ENCODE measurements around the gene USP36.

The USP36 gene

DNA sequence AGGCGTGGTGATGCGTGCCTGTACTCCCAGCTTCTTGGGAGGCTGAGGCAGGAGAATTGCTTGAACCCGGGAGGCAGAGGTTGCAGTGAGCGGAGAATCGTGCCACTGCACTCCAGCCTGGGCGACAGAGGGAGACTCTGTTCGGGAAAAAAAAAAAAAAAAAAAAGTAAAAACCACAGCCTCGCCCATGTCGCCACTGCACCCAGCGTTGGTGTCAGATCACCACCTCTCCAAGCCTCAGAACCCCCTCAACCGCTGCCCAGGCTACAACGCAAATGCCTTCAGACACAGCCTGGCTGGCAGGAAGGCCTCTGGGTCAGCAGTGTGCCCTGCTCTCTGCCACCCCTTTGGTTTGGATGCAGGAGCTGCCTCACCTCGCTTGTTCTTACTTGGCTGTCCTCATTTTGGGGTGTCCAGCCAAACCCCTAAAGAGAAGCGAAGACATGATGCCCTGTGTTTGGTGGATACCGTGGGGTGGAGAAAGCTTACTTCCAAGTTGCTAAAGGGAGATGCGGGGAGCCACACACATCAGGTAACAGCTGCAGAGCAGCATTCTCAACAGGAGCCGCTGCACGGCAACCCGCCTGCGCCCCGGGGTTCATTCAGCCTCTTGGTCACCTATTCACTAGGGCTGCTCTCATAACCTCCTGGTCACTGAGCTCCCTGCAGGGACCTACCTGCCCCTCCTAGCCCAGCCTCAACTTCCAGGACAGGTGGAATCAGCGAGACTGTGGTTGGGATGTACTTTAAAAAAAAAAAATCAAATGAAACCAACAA lies 45.6 kb downstream of the USP36 start:
- Histone ChIP-seq H3K27ac (ENCODE audit: low read depth, low read length) (no peak overlapping the region), H3K4me2 (ENCODE audit: low read length) (no peak overlapping the region), H3F3A (ENCODE audit: control insufficient read depth, insufficient read depth) (0 out of 2 replicates have a peak, but pooled peaks cover 3% of the 10 kb centered on the region), H3K36me3 (ENCODE audit: control insufficient read depth, low read length) (peaks cover 84% of the 10 kb centered on the region), H3K4me1 (ENCODE audit: control insufficient read depth, low read length) (no peaks in the 10 kb centered on the region), H3K27me3 (ENCODE audit: control insufficient read depth, low read length) (no peaks in the 10 kb centered on the region), H3K9me2 (replicated peaks; ENCODE audit: control insufficient read depth, low read length) (no peaks in the 10 kb centered on the region), H3K4me3 (ENCODE audit: low read length) (no peak overlapping the region), H3K79me2 (ENCODE audit: control insufficient read depth, low read length) (peaks cover 2% of the 10 kb centered on the region; the same call in 1 of the 2 replicates), H4K20me1 (ENCODE audit: control insufficient read depth, insufficient read depth, low read depth, low read length) (no peaks in the 10 kb centered on the region), H3K9me3 (ENCODE audit: control insufficient read depth, insufficient read depth, low read length) (no peaks in the 10 kb centered on the region)
- TF ChIP-seq, protein P1, sequence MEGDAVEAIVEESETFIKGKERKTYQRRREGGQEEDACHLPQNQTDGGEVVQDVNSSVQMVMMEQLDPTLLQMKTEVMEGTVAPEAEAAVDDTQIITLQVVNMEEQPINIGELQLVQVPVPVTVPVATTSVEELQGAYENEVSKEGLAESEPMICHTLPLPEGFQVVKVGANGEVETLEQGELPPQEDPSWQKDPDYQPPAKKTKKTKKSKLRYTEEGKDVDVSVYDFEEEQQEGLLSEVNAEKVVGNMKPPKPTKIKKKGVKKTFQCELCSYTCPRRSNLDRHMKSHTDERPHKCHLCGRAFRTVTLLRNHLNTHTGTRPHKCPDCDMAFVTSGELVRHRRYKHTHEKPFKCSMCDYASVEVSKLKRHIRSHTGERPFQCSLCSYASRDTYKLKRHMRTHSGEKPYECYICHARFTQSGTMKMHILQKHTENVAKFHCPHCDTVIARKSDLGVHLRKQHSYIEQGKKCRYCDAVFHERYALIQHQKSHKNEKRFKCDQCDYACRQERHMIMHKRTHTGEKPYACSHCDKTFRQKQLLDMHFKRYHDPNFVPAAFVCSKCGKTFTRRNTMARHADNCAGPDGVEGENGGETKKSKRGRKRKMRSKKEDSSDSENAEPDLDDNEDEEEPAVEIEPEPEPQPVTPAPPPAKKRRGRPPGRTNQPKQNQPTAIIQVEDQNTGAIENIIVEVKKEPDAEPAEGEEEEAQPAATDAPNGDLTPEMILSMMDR (IDR thresholded peaks at IDR 0.05; ENCODE audit: low read depth, low read length, poor library complexity, severe bottlenecking): no peak
- no peak for TF ChIP-seq EZH2phosphoT487 (IDR thresholded peaks at IDR 0.05; ENCODE audit: borderline replicate concordance, low read length)

DNA sequence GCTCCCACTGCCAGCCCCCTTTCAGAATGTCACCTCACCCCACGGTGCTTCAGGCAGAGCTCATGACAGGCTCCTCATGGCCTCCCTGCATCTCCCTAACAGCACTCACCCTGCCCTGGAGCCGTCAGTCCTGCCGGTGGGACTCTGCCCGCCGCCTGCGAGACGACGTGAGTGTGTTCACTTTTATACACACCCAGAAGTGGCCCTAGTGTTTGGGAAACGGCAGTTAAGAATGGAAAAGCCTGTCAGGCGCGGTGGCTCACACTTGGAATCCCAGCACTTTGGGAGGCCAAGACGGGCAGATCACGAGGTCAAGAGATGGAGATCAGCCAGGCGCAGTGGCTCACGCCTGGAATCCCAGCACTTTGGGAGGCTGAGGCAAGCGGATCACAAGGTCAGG lies 46.2 kb downstream of the USP36 start:
- no peak overlapping the region for H3K27ac ChIP-seq (ENCODE audit: low read depth, low read length)
- no peaks in the 10 kb centered on the region for H4K20me1 ChIP-seq (ENCODE audit: control insufficient read depth, insufficient read depth, low read depth, low read length)
- H3K4me3 ChIP-seq (ENCODE audit: low read length): no peak overlapping the region
- H3K79me2 ChIP-seq (ENCODE audit: control insufficient read depth, low read length): peaks cover 2% of the 10 kb centered on the region; the same call in 1 of the 2 replicates
- no peak overlapping the region for H3K4me2 ChIP-seq (ENCODE audit: low read length)
- H3K9me2 ChIP-seq (replicated peaks; ENCODE audit: control insufficient read depth, low read length): no peaks in the 10 kb centered on the region
- H3K36me3 ChIP-seq (ENCODE audit: control insufficient read depth, low read length): peaks cover 81% of the 10 kb centered on the region
- no peaks in the 10 kb centered on the region for H3K27me3 ChIP-seq (ENCODE audit: control insufficient read depth, low read length)
- H3F3A ChIP-seq (ENCODE audit: control insufficient read depth, insufficient read depth): 0 out of 2 replicates have a peak, but pooled peaks cover 3% of the 10 kb centered on the region
- TF ChIP-seq, protein P1 (IDR thresholded peaks at IDR 0.05; ENCODE audit: low read depth, low read length, poor library complexity, severe bottlenecking): no peak
- no peaks in the 10 kb centered on the region for H3K9me3 ChIP-seq (ENCODE audit: control insufficient read depth, insufficient read depth, low read length)
- no peaks in the 10 kb centered on the region for H3K4me1 ChIP-seq (ENCODE audit: control insufficient read depth, low read length)

DNA sequence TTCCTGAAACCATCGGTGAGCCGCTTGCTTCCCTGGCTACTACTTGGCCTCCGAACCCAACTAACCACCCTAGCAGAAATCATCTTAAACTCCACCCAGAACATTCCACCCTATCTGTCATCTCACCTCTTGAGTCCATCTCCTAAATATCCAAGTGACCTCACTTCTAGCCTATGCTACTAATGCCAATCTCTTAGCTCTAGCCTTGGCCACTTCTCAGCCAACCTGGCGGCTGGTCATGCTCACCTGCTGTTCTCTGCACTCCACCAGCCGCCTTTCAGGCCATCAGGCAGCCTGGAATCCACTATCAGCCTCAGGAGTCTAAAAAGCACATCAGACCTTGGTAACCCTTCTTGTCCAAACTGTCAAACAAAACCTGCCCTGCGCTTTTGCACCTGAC lies 46.6 kb downstream of the USP36 start:
- Histone ChIP-seq H3K36me3 (ENCODE audit: control insufficient read depth, low read length) (peaks cover 76% of the 10 kb centered on the region), H3K4me3 (ENCODE audit: low read length) (no peak overlapping the region), H3K27ac (ENCODE audit: low read depth, low read length) (no peak overlapping the region), H3K79me2 (ENCODE audit: control insufficient read depth, low read length) (peaks cover 2% of the 10 kb centered on the region; the same call in 1 of the 2 replicates), H3K4me2 (ENCODE audit: low read length) (no peak overlapping the region), H3K27me3 (ENCODE audit: control insufficient read depth, low read length) (no peaks in the 10 kb centered on the region), H3K4me1 (ENCODE audit: control insufficient read depth, low read length) (no peaks in the 10 kb centered on the region), H3F3A (ENCODE audit: control insufficient read depth, insufficient read depth) (0 out of 2 replicates have a peak, but pooled peaks cover 3% of the 10 kb centered on the region), H4K20me1 (ENCODE audit: control insufficient read depth, insufficient read depth, low read depth, low read length) (no peaks in the 10 kb centered on the region), H3K9me3 (ENCODE audit: control insufficient read depth, insufficient read depth, low read length) (no peaks in the 10 kb centered on the region), H3K9me2 (replicated peaks; ENCODE audit: control insufficient read depth, low read length) (no peaks in the 10 kb centered on the region)
- TF ChIP-seq EZH2phosphoT487 (IDR thresholded peaks at IDR 0.05; ENCODE audit: borderline replicate concordance, low read length): no peak
- TF ChIP-seq, protein P1 (IDR thresholded peaks at IDR 0.05; ENCODE audit: low read depth, low read length, poor library complexity, severe bottlenecking): no peak
